CD4-positive, alpha-beta T cell treated with Interleukin-6 for 4 hours (primary cell): Measurements from ENCODE around the gene USP24.

Source experiments
- DNase-seq: peaks from one replicate; pipeline ENCODE4 v3.0.0-alpha.2; 2020; ENCODE audit warnings: mixed read lengths

USP24 gene

GRCh38 chr1:55064071-55064581 is 151.0 kb downstream of the USP24 start:
- DNase-seq, result peak; percentile 9

- DNase-seq, result no peak
Observed at GRCh38 chr1:55063577-55063942, 151.6 kb downstream of the USP24 start.

GRCh38 chr1:55062801-55063576 is 152.2 kb downstream of the USP24 start:
- DNase-seq, result no peak

- no peak for DNase-seq
Observed at GRCh38 chr1:55061706-55062321, 153.3 kb downstream of the USP24 start.

GRCh38 chr1:55061000-55061705 is 154.0 kb downstream of the USP24 start:
- no peak for DNase-seq

- no peak for DNase-seq
Observed at GRCh38 chr1:55060133-55060999, 154.8 kb downstream of the USP24 start.

- DNase-seq, result no peak
Observed at GRCh38 chr1:55059302-55060132, 155.6 kb downstream of the USP24 start.

- DNase-seq, result no peak
Observed at GRCh38 chr1:55057956-55058298, 157.2 kb downstream of the USP24 start.

- no peak for DNase-seq
Observed at GRCh38 chr1:55057270-55057955, 157.8 kb downstream of the USP24 start.

GRCh38 chr1:55056632-55056992 is 158.6 kb downstream of the USP24 start:
- DNase-seq, result no peak

GRCh38 chr1:55055951-55056631 is 159.1 kb downstream of the USP24 start:
- DNase-seq, result no peak

- DNase-seq, result no peak
Observed at GRCh38 chr1:55055084-55055882, 159.9 kb downstream of the USP24 start.

- no peak for DNase-seq
Observed at GRCh38 chr1:55054396-55054795, 160.8 kb downstream of the USP24 start.

- DNase-seq, result no peak
Observed at GRCh38 chr1:55053265-55053954, 161.8 kb downstream of the USP24 start.

- no peak for DNase-seq
Observed at GRCh38 chr1:55052221-55053142, 162.7 kb downstream of the USP24 start.

GRCh38 chr1:55051621-55052020 is 163.5 kb downstream of the USP24 start:
- no peak for DNase-seq

GRCh38 chr1:55051169-55051568 is 164.0 kb downstream of the USP24 start:
- DNase-seq, result no peak

- no peak for DNase-seq
Observed at GRCh38 chr1:55050283-55050682, 164.9 kb downstream of the USP24 start.
